ENCODE data around the gene NEFH. TPM values are rescaled to one million over a fixed set of nuclear protein-coding genes. Genes with fewer than 3 reads are reported as not detected.
"Not testable (repeated sequence)": the region's sequence is repeated elsewhere in the genome, so short reads cannot be mapped to it uniquely, and the experiment has no call there.

NEFH gene
- total RNA-seq, 1 experiment from 2014 or later, result not detected

- Histone ChIP-seq H3K27me3 (peaks cover 32% of the 10 kb centered on the region), H3K36me3 (no peaks in the 10 kb centered on the region), H3K4me3 (no peak overlapping the region), H3K9me3 (no peaks in the 10 kb centered on the region)
- no peak for DNase-seq
These were observed 1.4 kb downstream of the NEFH start for GRCh38 chr22:29481265-29482000.

GRCh38 chr22:29482253-29482652 is 2.2 kb downstream of the NEFH start:
- no peak for DNase-seq
- Histone ChIP-seq H3K36me3 (no peaks in the 10 kb centered on the region), H3K9me3 (no peaks in the 10 kb centered on the region), H3K4me3 (no peak overlapping the region), H3K27me3 (peaks cover 32% of the 10 kb centered on the region)

GRCh38 chr22:29482726-29483125 is 2.7 kb downstream of the NEFH start:
- DNase-seq, result no peak
- H3K27me3 ChIP-seq, result peaks cover 32% of the 10 kb centered on the region
- no peaks in the 10 kb centered on the region for H3K36me3 ChIP-seq
- no peak overlapping the region for H3K4me3 ChIP-seq
- no peaks in the 10 kb centered on the region for H3K9me3 ChIP-seq

GRCh38 chr22:29483254-29483653 is 3.2 kb downstream of the NEFH start:
- H3K9me3 ChIP-seq, result no peaks in the 10 kb centered on the region
- no peak for DNase-seq

GRCh38 chr22:29484642-29485041 is 4.6 kb downstream of the NEFH start:
- Histone ChIP-seq H3K36me3 (no peaks in the 10 kb centered on the region), H3K4me3 (no peak overlapping the region), H3K27me3 (peaks cover 15% of the 10 kb centered on the region), H3K9me3 (no peaks in the 10 kb centered on the region)
- DNase-seq, result no peak

More at GRCh38 chr22:29483254-29483653, 3.2 kb downstream of the NEFH start:
- no peaks in the 10 kb centered on the region for H3K36me3 ChIP-seq
- H3K27me3 ChIP-seq, result peaks cover 28% of the 10 kb centered on the region
- H3K4me3 ChIP-seq, result no peak overlapping the region

GRCh38 chr22:29485448-29485847 is 5.4 kb downstream of the NEFH start:
- Histone ChIP-seq H3K36me3 (no peaks in the 10 kb centered on the region), H3K4me3 (no peak overlapping the region), H3K27me3 (peaks cover 8% of the 10 kb centered on the region), H3K9me3 (no peaks in the 10 kb centered on the region)
- DNase-seq, result no peak

GRCh38 chr22:29487426-29487986 is 7.5 kb downstream of the NEFH start:
- H3K9me3 ChIP-seq, result no peaks in the 10 kb centered on the region
- no peaks in the 10 kb centered on the region for H3K36me3 ChIP-seq
- DNase-seq, result no peak

GRCh38 chr22:29489127-29489780 is 9.2 kb downstream of the NEFH start:
- not testable (repeated sequence) for H3K36me3 ChIP-seq, DNase-seq

More at GRCh38 chr22:29487426-29487986, 7.5 kb downstream of the NEFH start:
- no peaks in the 10 kb centered on the region for H3K27me3 ChIP-seq
- H3K4me3 ChIP-seq, result no peak overlapping the region

GRCh38 chr22:29491012-29491411 is 11.0 kb downstream of the NEFH start:
- peaks cover 8% of the 10 kb centered on the region for H3K36me3 ChIP-seq
- DNase-seq, result no peak
- 0 out of 2 replicates have a peak, but pooled peaks cover 3% of the 10 kb centered on the region for H3K9me3 ChIP-seq
- H3K27me3 ChIP-seq, result no peaks in the 10 kb centered on the region
- H3K4me3 ChIP-seq, result no peak overlapping the region

More at GRCh38 chr22:29489127-29489780, 9.2 kb downstream of the NEFH start:
- H3K4me3 ChIP-seq, H3K9me3 ChIP-seq, H3K27me3 ChIP-seq: not testable (repeated sequence)

- DNase-seq, result no peak
- Histone ChIP-seq H3K4me3 (no peak overlapping the region), H3K27me3 (no peaks in the 10 kb centered on the region), H3K9me3 (0 out of 2 replicates have a peak, but pooled peaks cover 3% of the 10 kb centered on the region), H3K36me3 (peaks cover 8% of the 10 kb centered on the region)
These were observed 13.6 kb downstream of the NEFH start for GRCh38 chr22:29493636-29494035.

- H3K36me3 ChIP-seq, result peaks cover 4% of the 10 kb centered on the region
- H3K27me3 ChIP-seq, result no peaks in the 10 kb centered on the region
- 0 out of 2 replicates have a peak, but pooled peaks cover 3% of the 10 kb centered on the region for H3K9me3 ChIP-seq
- DNase-seq, result no peak
- no peak overlapping the region for H3K4me3 ChIP-seq
These were observed 19.8 kb downstream of the NEFH start for GRCh38 chr22:29499852-29500251.

- Histone ChIP-seq H3K4me3 (no peak overlapping the region), H3K36me3 (peaks cover 23% of the 10 kb centered on the region), H3K9me3 (no peaks in the 10 kb centered on the region), H3K27me3 (no peaks in the 10 kb centered on the region)
- DNase-seq, result peak; percentile 40
These were observed 23.9 kb downstream of the NEFH start for GRCh38 chr22:29503811-29504372.

- no peak for DNase-seq
- H3K9me3 ChIP-seq, result no peaks in the 10 kb centered on the region
- H3K36me3 ChIP-seq, result peaks cover 40% of the 10 kb centered on the region
- no peak overlapping the region for H3K4me3 ChIP-seq
- no peaks in the 10 kb centered on the region for H3K27me3 ChIP-seq
These were observed 29.3 kb downstream of the NEFH start for GRCh38 chr22:29509298-29509697.

GRCh38 chr22:29509815-29510214 is 29.8 kb downstream of the NEFH start:
- Histone ChIP-seq H3K9me3 (no peaks in the 10 kb centered on the region), H3K27me3 (no peaks in the 10 kb centered on the region), H3K36me3 (peaks cover 46% of the 10 kb centered on the region), H3K4me3 (no peak overlapping the region)
- DNase-seq, result no peak

- no peak for DNase-seq
- Histone ChIP-seq H3K27me3 (no peaks in the 10 kb centered on the region), H3K36me3 (peaks cover 52% of the 10 kb centered on the region), H3K4me3 (no peak overlapping the region), H3K9me3 (no peaks in the 10 kb centered on the region)
These were observed 30.5 kb downstream of the NEFH start for GRCh38 chr22:29510542-29510941.

GRCh38 chr22:29511126-29511862 is 31.3 kb downstream of the NEFH start:
- Histone ChIP-seq H3K36me3 (peaks cover 54% of the 10 kb centered on the region), H3K4me3 (no peak overlapping the region), H3K27me3 (no peaks in the 10 kb centered on the region), H3K9me3 (no peaks in the 10 kb centered on the region)
- DNase-seq, result no peak

- Histone ChIP-seq H3K4me3 (no peak overlapping the region), H3K36me3 (peaks cover 52% of the 10 kb centered on the region), H3K9me3 (no peaks in the 10 kb centered on the region)
These were observed 32.0 kb downstream of the NEFH start for GRCh38 chr22:29512031-29512430.

More at GRCh38 chr22:29512031-29512430, 32.0 kb downstream of the NEFH start:
- no peaks in the 10 kb centered on the region for H3K27me3 ChIP-seq
- DNase-seq, result no peak

Data from MG63 (cell line).